Cardiac fibroblast (primary cell): ENCODE data around the gene STEAP3.

Experiments used
- DNase-seq, 2 donors: peaks; one replicate each; pipeline versions ENCODE4 v3.0.0 to v3.0.0-alpha.2; 2010; ENCODE audit warnings: low read depth in 2 of 2
- H3K4me3 ChIP-seq, 2 donors: replicated peaks in 1 of 2; 1 replicate in 1 of 2; 2 replicates in 1 of 2; pipeline ENCODE4 v1.5.1; 2011; ENCODE audit warnings: low read depth in 2 of 2, low read length in 2 of 2, mild to moderate bottlenecking in 2 of 2, moderate library complexity in 1 of 2
- CTCF ChIP-seq: IDR thresholded peaks from one replicate; pipeline ENCODE4 v1.5.1; 2011; ENCODE audit warnings: low read depth, mild to moderate bottlenecking, low read length, inconsistent platforms

Gene STEAP3

GRCh38 chr2:119197529-119198239 is 25.9 kb upstream of the STEAP3 start:
- peak in 1 of 2 donors; percentile 40 for DNase-seq
- no peak for TF ChIP-seq CTCF
- H3K4me3 ChIP-seq: no peak overlapping the region

- TF ChIP-seq CTCF: no peak
- DNase-seq: peak; percentile 25 to 70
- no peak overlapping the region for H3K4me3 ChIP-seq
Observed at GRCh38 chr2:119198240-119198840, 25.3 kb upstream of the STEAP3 start.

- no peak for TF ChIP-seq CTCF
- no peak for DNase-seq
- no peak overlapping the region for H3K4me3 ChIP-seq
Observed at GRCh38 chr2:119201815-119202214, 21.8 kb upstream of the STEAP3 start.

GRCh38 chr2:119202610-119203310 is 20.9 kb upstream of the STEAP3 start:
- TF ChIP-seq CTCF: no peak
- no peak overlapping the region for H3K4me3 ChIP-seq
- DNase-seq: no peak

GRCh38 chr2:119204525-119204924 is 19.1 kb upstream of the STEAP3 start:
- no peak for TF ChIP-seq CTCF
- DNase-seq: no peak
- no peak overlapping the region for H3K4me3 ChIP-seq

- no peak overlapping the region for H3K4me3 ChIP-seq
- no peak for TF ChIP-seq CTCF
- DNase-seq: no peak
Observed at GRCh38 chr2:119205001-119205706, 18.5 kb upstream of the STEAP3 start.
